Brain microvascular endothelial cell (primary cell): ENCODE results near the gene SLC10A7.

Source experiments
- DNase-seq: peaks from one replicate; pipeline ENCODE4 v3.0.0-alpha.2; 2020
- H3K27ac ChIP-seq: fragments of 250-450 bp; sonication (Bioruptor Pico); 2 replicates; pipeline ENCODE4 v1.5.1; 2020; ENCODE audit warnings: mild to moderate bottlenecking, moderate library complexity
- H3K27me3 ChIP-seq: fragments of 250-450 bp; sonication (Bioruptor Pico); replicated peaks from 2 replicates; pipeline ENCODE4 v1.5.1; 2020; ENCODE audit warnings: mild to moderate bottlenecking
- H3K36me3 ChIP-seq: fragments of 250-450 bp; sonication (Bioruptor Pico); replicated peaks from 2 replicates; pipeline ENCODE4 v1.5.1; 2020; ENCODE audit warnings: mild to moderate bottlenecking
- H3K4me3 ChIP-seq: 2 replicates; pipeline ENCODE4 v1.5.1; 2011; ENCODE audit warnings: low read depth, mild to moderate bottlenecking, control low read depth, low read length, moderate library complexity
- CTCF ChIP-seq: IDR thresholded peaks from 2 replicates; pipeline ENCODE4 v1.5.1; 2011; ENCODE audit warnings: low read depth, mild to moderate bottlenecking, moderate library complexity, low read length, control low read depth, inconsistent platforms; ENCODE audit errors: missing control alignments
- in situ Hi-C: cut with HindIII; loops from 2 replicates; pipeline ENCODE4 v1.10.0; 2017; ENCODE audit warnings: low sequenced_read_pairs, low pct_ligation_motif_present

SLC10A7 gene

DNA sequence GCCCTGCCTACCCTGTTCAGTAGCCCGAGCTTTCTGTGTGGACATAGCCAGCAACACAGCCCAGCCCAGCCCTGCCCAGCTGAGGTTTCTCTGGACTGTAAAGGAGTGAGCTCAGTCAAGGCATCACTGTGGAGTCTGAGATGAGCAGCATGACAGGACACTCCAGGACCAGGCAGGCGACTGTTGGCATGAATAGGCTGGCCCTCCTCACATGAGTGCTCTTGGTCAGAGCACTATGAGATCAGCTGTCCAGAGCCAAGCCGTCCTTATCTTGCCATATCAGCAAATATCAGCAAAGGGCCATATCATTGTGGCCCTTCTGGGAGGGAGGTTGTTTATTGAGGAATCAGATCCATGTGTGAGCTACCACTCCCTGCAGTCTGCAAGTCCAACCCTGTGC, 276.5 kb downstream of the SLC10A7 start:
- H3K4me3 ChIP-seq = no peak overlapping the region
- peak; percentile 18 for DNase-seq
- H3K36me3 ChIP-seq = no peaks in the 10 kb centered on the region
- H3K27me3 ChIP-seq = no peaks in the 10 kb centered on the region
- in situ Hi-C loops = no loop called here
- no peak overlapping the region for H3K27ac ChIP-seq
- no peak for TF ChIP-seq CTCF

- Histone ChIP-seq H3K36me3 (no peaks in the 10 kb centered on the region), H3K27me3 (no peaks in the 10 kb centered on the region), H3K4me3 (no peak overlapping the region), H3K27ac (no peak overlapping the region)
- no peak for DNase-seq
- in situ Hi-C loops = no loop called here
- TF ChIP-seq CTCF = no peak
Measured at GRCh38 chr4:146244496-146244895, 277.2 kb downstream of the SLC10A7 start.

- H3K27ac ChIP-seq = no peak overlapping the region
- in situ Hi-C loops = no loop called here
- DNase-seq = no peak
- no peaks in the 10 kb centered on the region for H3K36me3 ChIP-seq
- no peak overlapping the region for H3K4me3 ChIP-seq
- H3K27me3 ChIP-seq = no peaks in the 10 kb centered on the region
- TF ChIP-seq CTCF = no peak
Measured at GRCh38 chr4:146243883-146244277, 277.9 kb downstream of the SLC10A7 start.

DNA sequence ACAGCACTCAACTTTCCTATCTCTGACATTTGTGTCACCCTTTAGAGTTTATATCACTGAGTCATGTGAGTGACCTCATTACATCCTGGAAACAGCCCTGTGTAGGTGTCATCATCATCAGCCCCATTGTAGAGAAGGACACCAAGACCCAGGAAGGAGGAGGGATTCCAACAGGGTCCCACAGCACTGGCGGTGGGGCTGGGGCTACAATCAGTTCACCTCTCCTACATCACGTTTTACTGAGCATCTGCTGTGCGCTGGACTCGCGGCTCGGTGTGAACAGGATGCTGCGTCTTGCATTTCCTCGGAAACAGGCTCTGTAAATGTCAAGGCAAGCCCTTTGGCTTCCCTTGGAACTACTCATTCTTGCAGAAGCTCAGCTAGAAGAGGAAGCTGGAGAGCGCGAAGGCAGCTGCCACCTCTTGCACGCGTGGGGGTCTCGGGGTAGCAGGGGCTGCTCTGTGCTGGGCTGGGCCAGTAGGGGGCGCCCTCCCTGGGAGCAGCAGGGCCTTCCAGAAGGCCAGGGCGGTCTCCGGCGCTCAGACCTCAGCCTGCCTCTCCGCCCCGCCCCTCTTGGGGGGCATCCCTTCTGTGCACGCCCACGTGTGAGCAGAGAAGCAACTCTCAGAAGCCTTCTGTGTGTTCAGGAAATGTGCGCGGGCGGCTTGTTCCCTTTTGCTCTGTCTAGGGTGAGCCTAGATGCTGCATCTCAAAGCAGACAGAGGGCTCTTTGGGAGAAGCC, 278.4 kb downstream of the SLC10A7 start:
- no peaks in the 10 kb centered on the region for H3K36me3 ChIP-seq
- H3K27me3 ChIP-seq = no peaks in the 10 kb centered on the region
- TF ChIP-seq CTCF = peak; percentile 63
- in situ Hi-C loops = no loop called here
- peak; percentile 28 for DNase-seq
- H3K4me3 ChIP-seq = no peak overlapping the region
- no peak overlapping the region for H3K27ac ChIP-seq

DNA sequence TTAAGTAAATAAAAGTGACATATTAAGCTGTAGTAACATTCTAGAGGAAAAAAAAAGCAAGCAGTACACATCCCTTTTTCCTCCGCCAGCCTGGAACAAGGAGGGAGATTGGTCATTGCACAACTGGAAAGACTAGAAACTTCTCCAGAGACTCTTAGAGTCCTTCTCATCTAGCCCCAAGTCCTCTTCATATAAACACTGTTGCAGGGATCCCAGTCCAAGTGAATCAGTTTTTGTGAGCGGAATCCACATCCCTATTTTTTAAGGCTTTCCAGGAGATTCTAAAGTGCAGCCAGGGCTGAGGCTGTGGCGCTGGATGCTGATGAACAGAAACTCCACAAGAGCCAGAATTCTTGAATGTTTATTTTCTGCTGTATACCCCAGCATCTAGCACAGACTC, 283.6 kb downstream of the SLC10A7 start:
- Histone ChIP-seq H3K36me3 (no peaks in the 10 kb centered on the region), H3K27me3 (no peaks in the 10 kb centered on the region), H3K4me3 (no peak overlapping the region), H3K27ac (no peak overlapping the region)
- no peak for TF ChIP-seq CTCF
- in situ Hi-C loops = no loop called here
- DNase-seq = no peak

GRCh38 chr4:146237092-146237491, 284.6 kb downstream of the SLC10A7 start:
- no peak for TF ChIP-seq CTCF
- Histone ChIP-seq H3K36me3 (no peaks in the 10 kb centered on the region), H3K27me3 (no peaks in the 10 kb centered on the region), H3K27ac (no peak overlapping the region), H3K4me3 (no peak overlapping the region)
- DNase-seq = no peak
- in situ Hi-C loops = no loop called here
